Smooth muscle cell (in vitro differentiated cells): ENCODE measurements around the gene CCDC80. TPM values are rescaled to one million over a fixed set of nuclear protein-coding genes. Genes with fewer than 3 reads are reported as not detected.
A peak's percentile ranks its signal among the peaks of the same experiment; 100 is the strongest.

Experiments
- DNase-seq: peaks from one replicate; lab custom pipeline; 2025; ENCODE audit not compliant: unreplicated experiment; lab: John Stamatoyannopoulos, UW
- H2AFZ ChIP-seq: fragments of 200-600 bp; sonication (generic); 2 replicates; pipeline ENCODE4 v1.6.0; 2016; ENCODE audit warnings: antibody characterized with exemption, low read depth, mild to moderate bottlenecking
- H3F3A ChIP-seq: fragments of 200-600 bp; sonication (generic); 2 replicates; pipeline ENCODE4 v1.6.0; 2017; ENCODE audit warnings: antibody characterized with exemption, low read depth
- H3K27ac ChIP-seq: fragments of 200-600 bp; sonication (generic); 2 replicates; pipeline ENCODE4 v1.5.1; 2016; ENCODE audit warnings: low read depth, mild to moderate bottlenecking
- H3K27me3 ChIP-seq: fragments of 200-600 bp; sonication (generic); 2 replicates; pipeline ENCODE4 v1.6.1; 2016; ENCODE audit warnings: low read depth, mild to moderate bottlenecking
- H3K36me3 ChIP-seq: fragments of 200-600 bp; sonication (generic); 2 replicates; pipeline ENCODE4 v1.5.1; 2016; ENCODE audit warnings: low read depth
- H3K4me1 ChIP-seq: fragments of 200-600 bp; sonication (generic); 2 replicates; pipeline ENCODE4 v1.5.1; 2016; ENCODE audit warnings: low read depth
- H3K4me2 ChIP-seq: fragments of 200-600 bp; sonication (generic); 2 replicates; pipeline ENCODE4 v1.6.0; 2016; ENCODE audit warnings: mild to moderate bottlenecking
- H3K4me3 ChIP-seq: fragments of 200-600 bp; sonication (generic); 2 replicates; pipeline ENCODE4 v1.5.1; 2016; ENCODE audit warnings: mild to moderate bottlenecking
- H3K79me2 ChIP-seq: fragments of 200-600 bp; sonication (generic); 2 replicates; pipeline ENCODE4 v1.6.0; 2016; ENCODE audit warnings: low read depth, mild to moderate bottlenecking
- H3K9ac ChIP-seq: fragments of 200-600 bp; sonication (generic); 2 replicates; pipeline ENCODE4 v1.6.0; 2016; ENCODE audit warnings: low read depth
- H3K9me3 ChIP-seq: fragments of 200-600 bp; sonication (generic); replicated peaks from 2 replicates; pipeline ENCODE4 v1.5.1; 2016; ENCODE audit warnings: low read depth
- H4K20me1 ChIP-seq: fragments of 200-600 bp; sonication (generic); 2 replicates; pipeline ENCODE4 v1.6.0; 2016; ENCODE audit warnings: low read depth
- CTCF ChIP-seq: fragments of 200-600 bp; sonication (generic); IDR thresholded peaks from 2 replicates; pipeline ENCODE4 v1.5.1; 2017; ENCODE audit warnings: borderline replicate concordance, mild to moderate bottlenecking, antibody characterized with exemption; ENCODE audit not compliant: insufficient read depth, poor library complexity, severe bottlenecking
- WGBS: methylation state at CpG from one replicate; pipeline ENCODE4 v1.1.7; 2016; ENCODE audit warnings: low lambda C conversion rate; 5-methylcytosine and 5-hydroxymethylcytosine counted together
- polyA plus RNA-seq: library from polyadenylated mRNA; unstranded; fragments of >200 nt; fragmentation: Nextera tagmentation; extraction: Ambion mirVana; gene quantifications from 2 replicates; pipeline ENCODE4 v1.2.1, GENCODE V29; 2016
- total RNA-seq: library from RNA; depleted of rRNA; stranded (reverse); fragments of >200 nt; gene quantifications from 2 replicates; pipeline ENCODE4 v1.2.3, GENCODE V29; 2014

The CCDC80 gene
- total and polyA plus RNA-seq, 2 experiments from 2014 or later = 67.9 to 159 TPM

- H3K27ac ChIP-seq = no peak overlapping the region
- no peaks in the 10 kb centered on the region for H3K36me3 ChIP-seq
- no peaks in the 10 kb centered on the region for H3K9me3 ChIP-seq
- no peak overlapping the region for H2AFZ ChIP-seq
- H3K9ac ChIP-seq = no peak overlapping the region
- peak overlapping the region; percentile 81 for H3K4me2 ChIP-seq
- H4K20me1 ChIP-seq = no peaks in the 10 kb centered on the region
- H3K4me1 ChIP-seq = peaks cover 50% of the 10 kb centered on the region
- DNase-seq = no peak
- TF ChIP-seq CTCF = no peak
- H3K79me2 ChIP-seq = peaks cover 34% of the 10 kb centered on the region
- H3K27me3 ChIP-seq = no peaks in the 10 kb centered on the region
- peaks cover 19% of the 10 kb centered on the region for H3F3A ChIP-seq
- H3K4me3 ChIP-seq = no peak overlapping the region
- 96% methylated on average over 15 of the region's 17 CpGs for WGBS
Measured at GRCh38 chr3:112638327-112639020, 2.5 kb downstream of the CCDC80 start.

- no peak overlapping the region for H2AFZ ChIP-seq
- no peaks in the 10 kb centered on the region for H3K9me3 ChIP-seq
- H3K9ac ChIP-seq = no peak overlapping the region
- 90% methylated on average over 4 of the region's 4 CpGs for WGBS
- peak overlapping the region; percentile 31 for H3K4me3 ChIP-seq
- no peaks in the 10 kb centered on the region for H3K36me3 ChIP-seq
- peaks cover 19% of the 10 kb centered on the region for H3F3A ChIP-seq
- H3K27me3 ChIP-seq = no peaks in the 10 kb centered on the region
- H3K27ac ChIP-seq = no peak overlapping the region
- peak overlapping the region; percentile 81 for H3K4me2 ChIP-seq
- H3K79me2 ChIP-seq = peaks cover 36% of the 10 kb centered on the region
- H4K20me1 ChIP-seq = no peaks in the 10 kb centered on the region
- H3K4me1 ChIP-seq = peaks cover 53% of the 10 kb centered on the region
- TF ChIP-seq CTCF = no peak
- no peak for DNase-seq
Measured at GRCh38 chr3:112637700-112638099, 3.2 kb downstream of the CCDC80 start.

- Histone ChIP-seq H3K79me2 (peaks cover 49% of the 10 kb centered on the region), H3K36me3 (no peaks in the 10 kb centered on the region), H3K4me1 (peaks cover 48% of the 10 kb centered on the region), H4K20me1 (no peaks in the 10 kb centered on the region), H2AFZ (no peak overlapping the region), H3K9ac (peak overlapping the region; percentile 53), H3K27me3 (no peaks in the 10 kb centered on the region), H3K9me3 (no peaks in the 10 kb centered on the region), H3K4me3 (peak overlapping the region; percentile 31), H3K27ac (peak overlapping the region; percentile 79), H3F3A (peaks cover 14% of the 10 kb centered on the region), H3K4me2 (peak overlapping the region; percentile 81)
- 58% methylated on average over 1 of the region's 1 CpG for WGBS
- no peak for TF ChIP-seq CTCF
- no peak for DNase-seq
Measured at GRCh38 chr3:112635674-112636073, 5.3 kb downstream of the CCDC80 start.
